ENCODE results near the gene RBMX. TPM values are rescaled to one million over a fixed set of nuclear protein-coding genes. Genes with fewer than 3 reads are reported as not detected.

The RBMX gene
- total RNA-seq, 1 experiment from 2014 or later: 379 TPM

DNA sequence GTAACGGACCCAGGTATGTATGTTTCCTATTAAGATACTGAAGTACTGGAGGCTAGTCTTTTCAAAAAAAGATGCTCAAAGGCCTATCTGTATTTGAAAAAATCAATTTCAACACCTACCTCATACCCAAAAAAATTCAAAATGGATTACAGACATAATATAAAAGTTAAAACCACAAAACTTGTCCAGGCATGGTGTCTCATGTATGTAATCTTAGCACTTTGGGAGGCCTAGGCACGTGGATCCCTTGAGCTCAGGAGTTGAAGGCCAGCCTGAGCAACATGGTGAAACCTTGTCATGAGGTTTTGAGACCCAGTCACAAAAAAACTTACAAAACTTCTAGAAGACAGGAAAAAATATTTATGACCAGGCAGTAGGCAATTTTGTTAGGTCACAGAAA is 16.7 kb downstream of the RBMX start:
- no peak overlapping the region for H3K27ac Mint-ChIP-seq
- peaks cover 57% of the 10 kb centered on the region for H3K36me3 Mint-ChIP-seq
- DNase-seq (ENCODE audit: low spot score): no peak
- ChIA-PET POLR2A (interaction anchor here (1.8 kb wide), 1 partner anchor 17 kb away, joined by 6 read pairs; the partner anchor contains the start of gene RBMX), CTCF (no interaction called here)
- peaks cover 7% of the 10 kb centered on the region for H3K4me1 Mint-ChIP-seq
- no peak for TF ChIP-seq EMX1 (CRISPR knock-in tag; IDR thresholded peaks at IDR 0.05)
- no peak overlapping the region for H3K4me3 Mint-ChIP-seq
- no peaks in the 10 kb centered on the region for H3K9me3 Mint-ChIP-seq
- no peak for ATAC-seq
- H3K27me3 Mint-ChIP-seq (ENCODE audit: low read depth): no peaks in the 10 kb centered on the region

- DNase-seq (ENCODE audit: low spot score) (no peak), ATAC-seq (no peak)
- no peak overlapping the region for H3K4me3 Mint-ChIP-seq
- no peaks in the 10 kb centered on the region for H3K27me3 Mint-ChIP-seq (ENCODE audit: low read depth)
- POLR2A ChIA-PET: no interaction called here
- H3K27ac Mint-ChIP-seq: no peak overlapping the region
- no peaks in the 10 kb centered on the region for H3K9me3 Mint-ChIP-seq
- TF ChIP-seq ZNF416 (CRISPR knock-in tag; IDR thresholded peaks at IDR 0.05): no peak
- TF ChIP-seq, protein P1, sequence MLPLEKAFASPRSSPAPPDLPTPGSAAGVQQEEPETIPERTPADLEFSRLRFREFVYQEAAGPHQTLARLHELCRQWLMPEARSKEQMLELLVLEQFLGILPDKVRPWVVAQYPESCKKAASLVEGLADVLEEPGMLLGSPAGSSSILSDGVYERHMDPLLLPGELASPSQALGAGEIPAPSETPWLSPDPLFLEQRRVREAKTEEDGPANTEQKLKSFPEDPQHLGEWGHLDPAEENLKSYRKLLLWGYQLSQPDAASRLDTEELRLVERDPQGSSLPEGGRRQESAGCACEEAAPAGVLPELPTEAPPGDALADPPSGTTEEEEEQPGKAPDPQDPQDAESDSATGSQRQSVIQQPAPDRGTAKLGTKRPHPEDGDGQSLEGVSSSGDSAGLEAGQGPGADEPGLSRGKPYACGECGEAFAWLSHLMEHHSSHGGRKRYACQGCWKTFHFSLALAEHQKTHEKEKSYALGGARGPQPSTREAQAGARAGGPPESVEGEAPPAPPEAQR (CRISPR knock-in tag; IDR thresholded peaks at IDR 0.05): no peak
- no peak for TF ChIP-seq NFE2L1 (CRISPR knock-in tag; IDR thresholded peaks at IDR 0.05)
- no peak for TF ChIP-seq FOXK1 (CRISPR knock-in tag; IDR thresholded peaks at IDR 0.05)
- TF ChIP-seq EMX1 (CRISPR knock-in tag; IDR thresholded peaks at IDR 0.05): no peak
- TF ChIP-seq ZBTB21 (CRISPR knock-in tag; IDR thresholded peaks at IDR 0.05; ENCODE audit: borderline replicate concordance): no peak
- TF ChIP-seq NR3C1 (CRISPR knock-in tag; conservative IDR thresholded peaks at IDR 0.05; ENCODE audit: low read depth): no peak
- no peak for TF ChIP-seq ATF2 (CRISPR knock-in tag; IDR thresholded peaks at IDR 0.05; ENCODE audit: borderline replicate concordance, low read depth)
- no peak for TF ChIP-seq ZNF219 (CRISPR knock-in tag; IDR thresholded peaks at IDR 0.05; ENCODE audit: borderline replicate concordance)
- no peak for TF ChIP-seq ZNF232 (CRISPR knock-in tag; IDR thresholded peaks at IDR 0.05)
- TF ChIP-seq AR (CRISPR knock-in tag; IDR thresholded peaks at IDR 0.05): no peak
- peaks cover 52% of the 10 kb centered on the region for H3K36me3 Mint-ChIP-seq
- CTCF ChIA-PET: no interaction called here
- peaks cover 7% of the 10 kb centered on the region for H3K4me1 Mint-ChIP-seq
These were observed 18.0 kb downstream of the RBMX start for GRCh38 chrX:136862546-136862945.

GRCh38 chrX:136861877-136862276 is 18.6 kb downstream of the RBMX start:
- no peak for TF ChIP-seq ZNF396 (CRISPR knock-in tag; IDR thresholded peaks at IDR 0.05; ENCODE audit: borderline replicate concordance)
- no peak for TF ChIP-seq NFATC4 (CRISPR knock-in tag; IDR thresholded peaks at IDR 0.05)
- no peak for TF ChIP-seq HMGA2 (CRISPR knock-in tag; IDR thresholded peaks at IDR 0.05)
- no peak for TF ChIP-seq FOXK1 (CRISPR knock-in tag; IDR thresholded peaks at IDR 0.05)
- no peak for TF ChIP-seq SMAD3 (CRISPR knock-in tag; IDR thresholded peaks at IDR 0.05; ENCODE audit: borderline replicate concordance)
- no peak for TF ChIP-seq JUN (CRISPR knock-in tag; IDR thresholded peaks at IDR 0.05)
- no peak for TF ChIP-seq NR1H2 (CRISPR knock-in tag; IDR thresholded peaks at IDR 0.05)
- no peak for TF ChIP-seq RORB (CRISPR knock-in tag; IDR thresholded peaks at IDR 0.05)
- TF ChIP-seq FOXP1 (CRISPR knock-in tag; IDR thresholded peaks at IDR 0.05; ENCODE audit: borderline replicate concordance): no peak
- TF ChIP-seq ZNF263 (CRISPR knock-in tag; IDR thresholded peaks at IDR 0.05; ENCODE audit: low read depth): no peak
- TF ChIP-seq MLX (CRISPR knock-in tag; IDR thresholded peaks at IDR 0.05): no peak
- no peak for TF ChIP-seq SOX15 (CRISPR knock-in tag; IDR thresholded peaks at IDR 0.05)
- no peak for TF ChIP-seq ZNF423 (CRISPR knock-in tag; IDR thresholded peaks at IDR 0.05)
- TF ChIP-seq ELF4 (CRISPR knock-in tag; IDR thresholded peaks at IDR 0.05; ENCODE audit: low read depth): no peak
- H3K36me3 Mint-ChIP-seq: peaks cover 46% of the 10 kb centered on the region
- H3K4me1 Mint-ChIP-seq: 0 out of 2 replicates have a peak, but pooled peaks cover 4% of the 10 kb centered on the region
- ATAC-seq (no peak), DNase-seq (ENCODE audit: low spot score) (no peak)
- CTCF ChIA-PET: no interaction called here
- H3K9me3 Mint-ChIP-seq: no peaks in the 10 kb centered on the region
- H3K27ac Mint-ChIP-seq: no peak overlapping the region
- POLR2A ChIA-PET: no interaction called here
- H3K27me3 Mint-ChIP-seq (ENCODE audit: low read depth): no peaks in the 10 kb centered on the region
- H3K4me3 Mint-ChIP-seq: no peak overlapping the region
